H1 (cell line): ENCODE measurements around the gene MBTPS1. TPM values are rescaled to one million over a fixed set of nuclear protein-coding genes. Genes with fewer than 3 reads are reported as not detected.

ENCODE experiments used
- CEBPB ChIP-seq: IDR thresholded peaks from 2 replicates; pipeline ENCODE4 v1.6.1; 2012; ENCODE audit warnings: low read depth, low read length
- HDAC2 ChIP-seq, 2 experiments: fragments of 300-600 bp in 1 of 2; sonication (generic) in 1 of 2; IDR thresholded peaks; 2 replicates each; pipeline ENCODE4 v1.6.1; 2011 to 2012; ENCODE audit warnings: low read depth in 2 of 2, low read length in 2 of 2, mild to moderate bottlenecking in 2 of 2, moderate library complexity in 2 of 2, borderline replicate concordance in 1 of 2, inconsistent platforms in 1 of 2
- KDM5A ChIP-seq: fragments of 200-600 bp; IDR thresholded peaks from 2 replicates; pipeline ENCODE4 v1.7.1; 2012; ENCODE audit warnings: mild to moderate bottlenecking, low read length, inconsistent platforms, mixed read lengths
- NRF1 ChIP-seq: IDR thresholded peaks from 2 replicates; pipeline ENCODE4 v1.6.1; 2011; ENCODE audit warnings: mild to moderate bottlenecking, low read depth, low read length, improper control_type of control experiment
- YY1 ChIP-seq: IDR thresholded peaks from 2 replicates; pipeline ENCODE4 v1.6.1; 2011; ENCODE audit warnings: low read depth, mild to moderate bottlenecking, low read length
- polyA plus RNA-seq, 7 experiments: library from polyadenylated mRNA; depleted of rRNA in 3 of 7; stranded (reverse) in 5 of 7; unstranded in 2 of 7; fragments of >200 nt in 5 of 7; fragments of 200-250 nt in 2 of 7; gene quantifications; 1 replicate in 5 of 7; 2 replicates in 1 of 7; 4 replicates in 1 of 7; pipeline versions ENCODE4 v1.2.1 to v1.2.3, GENCODE V29; 2011 to 2013; ENCODE audit warnings: missing spikeins in 2 of 7, mixed read lengths in 2 of 7
- total RNA-seq: library from RNA; stranded (reverse); fragmentation: NEBNext Ultra II Directional; extraction: Animal tissue kit (Norgen Biotek cat#: 25700); gene quantifications from 2 replicates; pipeline ENCODE4 v1.2.1, GENCODE V29; 2021
- TF ChIP-seq, protein P1 (sequence below): fragments of 300-600 bp; sonication (generic); IDR thresholded peaks from 2 replicates; pipeline ENCODE4 v1.7.1; 2012; ENCODE audit warnings: low read length, moderate library complexity, mild to moderate bottlenecking, inconsistent platforms; ENCODE audit not compliant: insufficient replicate concordance

MBTPS1 gene
- total and polyA plus RNA-seq, 2 of the 8 experiments (the other 6 are each of a cell fraction or from before 2014, with no cell fraction given): 30.6 to 53.3 TPM

DNA sequence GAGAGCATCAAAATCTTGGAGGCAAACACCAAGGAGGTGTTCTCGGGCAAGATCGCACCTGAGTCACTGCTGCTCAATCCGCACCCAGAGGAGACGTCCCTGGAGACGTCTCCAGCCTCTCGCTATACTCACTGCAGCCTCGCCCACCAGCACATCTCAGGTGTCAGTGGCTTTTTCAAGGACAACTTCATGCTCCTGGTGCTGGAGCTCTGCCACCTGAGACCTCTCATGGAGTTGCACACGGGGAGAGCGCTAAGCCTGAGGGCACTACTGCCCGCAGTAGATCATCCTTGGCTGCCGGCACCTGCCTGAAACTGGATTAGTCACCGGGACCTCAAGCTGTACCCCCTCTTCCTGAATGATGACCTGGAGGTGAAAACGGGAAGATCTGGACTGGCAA, 2.6 kb upstream of the MBTPS1 start (continued):
- TF ChIP-seq, protein P1, sequence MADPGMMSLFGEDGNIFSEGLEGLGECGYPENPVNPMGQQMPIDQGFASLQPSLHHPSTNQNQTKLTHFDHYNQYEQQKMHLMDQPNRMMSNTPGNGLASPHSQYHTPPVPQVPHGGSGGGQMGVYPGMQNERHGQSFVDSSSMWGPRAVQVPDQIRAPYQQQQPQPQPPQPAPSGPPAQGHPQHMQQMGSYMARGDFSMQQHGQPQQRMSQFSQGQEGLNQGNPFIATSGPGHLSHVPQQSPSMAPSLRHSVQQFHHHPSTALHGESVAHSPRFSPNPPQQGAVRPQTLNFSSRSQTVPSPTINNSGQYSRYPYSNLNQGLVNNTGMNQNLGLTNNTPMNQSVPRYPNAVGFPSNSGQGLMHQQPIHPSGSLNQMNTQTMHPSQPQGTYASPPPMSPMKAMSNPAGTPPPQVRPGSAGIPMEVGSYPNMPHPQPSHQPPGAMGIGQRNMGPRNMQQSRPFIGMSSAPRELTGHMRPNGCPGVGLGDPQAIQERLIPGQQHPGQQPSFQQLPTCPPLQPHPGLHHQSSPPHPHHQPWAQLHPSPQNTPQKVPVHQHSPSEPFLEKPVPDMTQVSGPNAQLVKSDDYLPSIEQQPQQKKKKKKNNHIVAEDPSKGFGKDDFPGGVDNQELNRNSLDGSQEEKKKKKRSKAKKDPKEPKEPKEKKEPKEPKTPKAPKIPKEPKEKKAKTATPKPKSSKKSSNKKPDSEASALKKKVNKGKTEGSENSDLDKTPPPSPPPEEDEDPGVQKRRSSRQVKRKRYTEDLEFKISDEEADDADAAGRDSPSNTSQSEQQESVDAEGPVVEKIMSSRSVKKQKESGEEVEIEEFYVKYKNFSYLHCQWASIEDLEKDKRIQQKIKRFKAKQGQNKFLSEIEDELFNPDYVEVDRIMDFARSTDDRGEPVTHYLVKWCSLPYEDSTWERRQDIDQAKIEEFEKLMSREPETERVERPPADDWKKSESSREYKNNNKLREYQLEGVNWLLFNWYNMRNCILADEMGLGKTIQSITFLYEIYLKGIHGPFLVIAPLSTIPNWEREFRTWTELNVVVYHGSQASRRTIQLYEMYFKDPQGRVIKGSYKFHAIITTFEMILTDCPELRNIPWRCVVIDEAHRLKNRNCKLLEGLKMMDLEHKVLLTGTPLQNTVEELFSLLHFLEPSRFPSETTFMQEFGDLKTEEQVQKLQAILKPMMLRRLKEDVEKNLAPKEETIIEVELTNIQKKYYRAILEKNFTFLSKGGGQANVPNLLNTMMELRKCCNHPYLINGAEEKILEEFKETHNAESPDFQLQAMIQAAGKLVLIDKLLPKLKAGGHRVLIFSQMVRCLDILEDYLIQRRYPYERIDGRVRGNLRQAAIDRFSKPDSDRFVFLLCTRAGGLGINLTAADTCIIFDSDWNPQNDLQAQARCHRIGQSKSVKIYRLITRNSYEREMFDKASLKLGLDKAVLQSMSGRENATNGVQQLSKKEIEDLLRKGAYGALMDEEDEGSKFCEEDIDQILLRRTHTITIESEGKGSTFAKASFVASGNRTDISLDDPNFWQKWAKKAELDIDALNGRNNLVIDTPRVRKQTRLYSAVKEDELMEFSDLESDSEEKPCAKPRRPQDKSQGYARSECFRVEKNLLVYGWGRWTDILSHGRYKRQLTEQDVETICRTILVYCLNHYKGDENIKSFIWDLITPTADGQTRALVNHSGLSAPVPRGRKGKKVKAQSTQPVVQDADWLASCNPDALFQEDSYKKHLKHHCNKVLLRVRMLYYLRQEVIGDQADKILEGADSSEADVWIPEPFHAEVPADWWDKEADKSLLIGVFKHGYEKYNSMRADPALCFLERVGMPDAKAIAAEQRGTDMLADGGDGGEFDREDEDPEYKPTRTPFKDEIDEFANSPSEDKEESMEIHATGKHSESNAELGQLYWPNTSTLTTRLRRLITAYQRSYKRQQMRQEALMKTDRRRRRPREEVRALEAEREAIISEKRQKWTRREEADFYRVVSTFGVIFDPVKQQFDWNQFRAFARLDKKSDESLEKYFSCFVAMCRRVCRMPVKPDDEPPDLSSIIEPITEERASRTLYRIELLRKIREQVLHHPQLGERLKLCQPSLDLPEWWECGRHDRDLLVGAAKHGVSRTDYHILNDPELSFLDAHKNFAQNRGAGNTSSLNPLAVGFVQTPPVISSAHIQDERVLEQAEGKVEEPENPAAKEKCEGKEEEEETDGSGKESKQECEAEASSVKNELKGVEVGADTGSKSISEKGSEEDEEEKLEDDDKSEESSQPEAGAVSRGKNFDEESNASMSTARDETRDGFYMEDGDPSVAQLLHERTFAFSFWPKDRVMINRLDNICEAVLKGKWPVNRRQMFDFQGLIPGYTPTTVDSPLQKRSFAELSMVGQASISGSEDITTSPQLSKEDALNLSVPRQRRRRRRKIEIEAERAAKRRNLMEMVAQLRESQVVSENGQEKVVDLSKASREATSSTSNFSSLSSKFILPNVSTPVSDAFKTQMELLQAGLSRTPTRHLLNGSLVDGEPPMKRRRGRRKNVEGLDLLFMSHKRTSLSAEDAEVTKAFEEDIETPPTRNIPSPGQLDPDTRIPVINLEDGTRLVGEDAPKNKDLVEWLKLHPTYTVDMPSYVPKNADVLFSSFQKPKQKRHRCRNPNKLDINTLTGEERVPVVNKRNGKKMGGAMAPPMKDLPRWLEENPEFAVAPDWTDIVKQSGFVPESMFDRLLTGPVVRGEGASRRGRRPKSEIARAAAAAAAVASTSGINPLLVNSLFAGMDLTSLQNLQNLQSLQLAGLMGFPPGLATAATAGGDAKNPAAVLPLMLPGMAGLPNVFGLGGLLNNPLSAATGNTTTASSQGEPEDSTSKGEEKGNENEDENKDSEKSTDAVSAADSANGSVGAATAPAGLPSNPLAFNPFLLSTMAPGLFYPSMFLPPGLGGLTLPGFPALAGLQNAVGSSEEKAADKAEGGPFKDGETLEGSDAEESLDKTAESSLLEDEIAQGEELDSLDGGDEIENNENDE: no peak
- TF ChIP-seq NRF1 (no peak), KDM5A (no peak), CEBPB (no peak), YY1 (no peak), HDAC2 (IDR thresholded peaks at IDR 0.05; ENCODE audit: borderline replicate concordance in 1 of 2, low read depth in 2 of 2, low read length in 2 of 2) (no peak)
